Islet of Langerhans (tissue), 1 donor: ENCODE measurements around the gene DNMT3B.
"Not testable (repeated sequence)": the region's sequence is repeated elsewhere in the genome, so short reads cannot be mapped to it uniquely, and the experiment has no call there.

Source experiments
- FAIRE-seq: peaks from one replicate; lab custom pipeline; 2011; peaks lifted over from hg19 to GRCh38; lab: Jason Lieb, UNC

Gene DNMT3B

DNA sequence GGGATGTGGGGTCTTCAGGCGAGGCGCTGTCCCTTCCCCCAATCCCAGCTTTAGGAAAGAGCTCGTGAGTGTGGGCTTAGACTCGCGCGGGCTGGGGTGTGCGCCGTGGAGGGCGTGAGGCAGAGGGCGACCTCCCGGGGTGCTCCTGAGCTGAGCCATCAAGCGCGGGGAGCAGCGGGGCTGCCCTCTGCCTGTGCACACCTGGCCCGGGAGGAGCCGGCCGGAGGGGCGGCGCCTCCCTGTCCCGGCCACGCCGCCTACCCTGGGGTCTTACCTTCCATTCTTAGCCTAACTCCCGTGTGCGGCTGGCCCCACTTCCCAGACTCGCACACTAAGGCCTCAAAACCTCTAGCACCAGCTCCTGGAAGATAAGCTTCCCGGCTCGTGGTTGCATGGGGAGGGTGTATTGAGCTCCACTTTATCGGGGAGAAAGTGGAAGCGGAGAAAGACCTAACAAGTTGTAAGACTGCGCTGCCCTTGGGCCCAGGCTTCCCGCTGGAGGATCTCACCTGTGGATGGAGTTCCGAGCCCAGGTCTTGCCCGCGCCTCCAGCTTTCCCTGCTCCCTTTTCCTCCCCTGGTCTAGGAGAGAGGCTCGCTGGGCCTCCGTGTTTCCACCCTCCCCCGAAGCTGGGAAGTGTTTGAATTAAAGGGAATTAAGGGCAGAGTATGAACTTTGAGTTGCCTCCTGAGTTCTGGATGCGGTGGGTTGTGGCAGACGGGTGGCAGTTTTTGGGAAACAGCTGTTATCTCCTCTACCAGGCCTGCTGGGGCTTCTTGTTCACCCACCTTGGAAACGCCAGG, 1.2 kb downstream of the DNMT3B start:
- FAIRE-seq, result no peak

- no peak for FAIRE-seq
Measured at GRCh38 chr20:32764005-32764960, 2.1 kb downstream of the DNMT3B start.

- FAIRE-seq, result not testable (repeated sequence)
Measured at GRCh38 chr20:32765230-32765875, 3.2 kb downstream of the DNMT3B start.

DNA sequence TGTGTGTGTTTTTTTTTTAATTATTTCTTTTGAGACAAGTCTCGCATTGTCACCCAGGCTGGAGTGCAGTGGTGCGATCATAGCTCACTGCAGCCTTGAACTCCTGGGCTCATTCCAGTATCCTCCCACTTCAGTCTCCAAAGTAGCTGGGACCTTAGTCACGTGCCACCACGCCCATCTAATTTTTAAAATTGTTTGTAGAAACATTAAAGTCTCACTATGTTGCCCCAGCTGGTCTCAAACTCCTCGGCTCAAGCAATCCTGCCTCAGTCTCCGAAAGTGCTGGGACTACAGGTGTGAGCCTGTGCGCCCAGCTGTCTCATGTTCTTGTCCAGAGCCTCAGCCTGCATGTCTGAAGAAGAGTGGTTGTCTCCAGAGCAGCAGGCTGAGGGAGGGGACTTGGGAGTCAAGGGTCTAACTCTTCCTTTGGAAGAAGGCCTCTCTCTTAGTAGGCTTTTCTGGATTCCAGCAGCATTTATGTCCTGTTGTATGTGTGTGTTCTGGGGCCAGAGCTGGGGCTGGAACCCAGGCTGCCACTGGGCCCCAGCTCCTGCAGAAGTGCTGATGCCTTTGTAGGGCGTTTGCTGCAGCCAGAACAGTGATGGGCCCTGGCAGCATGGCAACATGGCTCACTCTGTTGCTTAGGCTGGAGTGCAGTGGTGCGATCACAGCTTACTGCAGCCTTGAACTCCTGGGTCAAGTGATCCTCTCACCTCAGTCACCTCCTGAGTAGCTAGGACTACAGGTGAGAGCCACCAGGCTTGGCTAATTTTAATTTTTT, 5.4 kb downstream of the DNMT3B start:
- no peak for FAIRE-seq

GRCh38 chr20:32772046-32772445, 9.9 kb downstream of the DNMT3B start:
- FAIRE-seq, result no peak

DNA sequence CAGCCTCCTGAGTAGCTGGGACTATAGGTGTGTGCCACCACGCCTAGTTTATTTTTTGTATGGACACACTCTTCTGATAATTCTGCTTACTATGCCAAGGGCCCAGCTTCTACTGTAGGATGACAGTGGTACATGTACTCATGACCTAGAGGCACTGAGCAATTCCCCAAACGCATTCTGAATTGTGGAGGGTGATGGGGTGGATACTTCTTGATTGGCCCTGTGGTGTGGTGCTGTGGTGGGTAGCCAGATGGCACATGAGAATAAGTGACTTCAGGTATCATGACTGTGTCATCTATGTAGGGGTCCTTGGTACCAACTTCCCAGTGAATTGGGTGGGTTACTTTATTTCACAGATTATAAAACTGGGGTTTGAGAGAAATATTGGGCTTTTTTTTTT, 11.0 kb downstream of the DNMT3B start:
- FAIRE-seq, result no peak

DNA sequence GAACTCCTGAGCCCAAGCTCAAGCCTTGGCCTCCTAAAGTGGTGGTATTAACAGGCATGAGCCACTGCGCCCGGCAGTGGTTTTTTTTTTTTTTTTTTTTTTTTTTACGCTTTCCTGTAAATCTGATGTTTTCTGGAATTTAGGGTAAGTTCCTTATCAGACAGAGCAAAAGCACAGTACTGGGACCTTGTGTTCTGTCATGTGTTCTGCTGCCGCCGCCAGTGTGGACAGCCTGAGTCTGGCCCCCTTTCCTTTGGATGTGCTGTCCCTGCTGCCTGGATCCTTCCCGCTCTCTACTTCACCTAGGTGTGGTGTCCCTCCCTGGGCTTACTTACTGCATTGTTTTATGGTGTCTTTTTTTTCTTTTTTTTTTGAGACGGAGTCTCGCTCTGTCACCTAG, 11.7 kb downstream of the DNMT3B start:
- no peak for FAIRE-seq

GRCh38 chr20:32775336-32775991, 13.3 kb downstream of the DNMT3B start:
- FAIRE-seq, result no peak

DNA sequence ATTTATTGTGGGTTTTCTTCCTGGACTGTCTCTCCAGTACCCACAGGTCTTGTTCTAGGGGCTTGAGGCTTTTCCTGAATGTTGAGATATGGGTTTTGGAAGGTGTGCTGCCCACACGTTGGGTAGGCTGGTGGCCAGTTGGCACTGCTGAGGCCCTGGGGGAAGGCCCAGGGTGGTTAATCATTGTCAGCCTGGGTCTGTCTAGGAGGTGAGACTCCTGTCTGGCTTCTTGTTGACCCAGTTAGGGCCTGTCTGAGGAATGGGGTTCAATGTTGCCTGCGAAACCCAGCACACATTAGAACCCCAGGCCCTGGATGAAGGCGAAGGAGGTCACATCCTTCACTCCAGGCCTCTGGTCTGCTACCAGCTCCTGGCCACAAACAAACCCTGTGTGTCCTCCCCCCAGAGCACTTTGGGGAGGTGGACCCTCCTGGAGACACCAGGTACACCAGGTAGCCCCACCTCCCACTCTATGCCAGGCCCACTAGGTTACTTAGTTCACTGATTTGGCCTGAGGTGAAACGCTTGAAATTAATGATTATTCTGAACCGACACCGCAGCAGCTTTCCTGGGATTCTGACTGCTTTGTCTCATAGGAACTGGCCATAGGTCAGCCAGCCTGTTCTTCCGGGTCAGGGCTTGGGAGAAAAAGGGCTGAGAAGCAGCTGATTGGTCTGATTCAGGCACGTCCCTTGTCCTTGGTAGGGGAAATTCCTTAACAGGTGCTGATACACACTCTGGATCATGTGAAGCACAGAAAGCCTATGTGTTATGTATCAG, 15.2 kb downstream of the DNMT3B start:
- FAIRE-seq, result no peak

GRCh38 chr20:32779500-32780211, 17.5 kb downstream of the DNMT3B start:
- FAIRE-seq, result no peak

GRCh38 chr20:32780278-32780677, 18.1 kb downstream of the DNMT3B start:
- no peak for FAIRE-seq

DNA sequence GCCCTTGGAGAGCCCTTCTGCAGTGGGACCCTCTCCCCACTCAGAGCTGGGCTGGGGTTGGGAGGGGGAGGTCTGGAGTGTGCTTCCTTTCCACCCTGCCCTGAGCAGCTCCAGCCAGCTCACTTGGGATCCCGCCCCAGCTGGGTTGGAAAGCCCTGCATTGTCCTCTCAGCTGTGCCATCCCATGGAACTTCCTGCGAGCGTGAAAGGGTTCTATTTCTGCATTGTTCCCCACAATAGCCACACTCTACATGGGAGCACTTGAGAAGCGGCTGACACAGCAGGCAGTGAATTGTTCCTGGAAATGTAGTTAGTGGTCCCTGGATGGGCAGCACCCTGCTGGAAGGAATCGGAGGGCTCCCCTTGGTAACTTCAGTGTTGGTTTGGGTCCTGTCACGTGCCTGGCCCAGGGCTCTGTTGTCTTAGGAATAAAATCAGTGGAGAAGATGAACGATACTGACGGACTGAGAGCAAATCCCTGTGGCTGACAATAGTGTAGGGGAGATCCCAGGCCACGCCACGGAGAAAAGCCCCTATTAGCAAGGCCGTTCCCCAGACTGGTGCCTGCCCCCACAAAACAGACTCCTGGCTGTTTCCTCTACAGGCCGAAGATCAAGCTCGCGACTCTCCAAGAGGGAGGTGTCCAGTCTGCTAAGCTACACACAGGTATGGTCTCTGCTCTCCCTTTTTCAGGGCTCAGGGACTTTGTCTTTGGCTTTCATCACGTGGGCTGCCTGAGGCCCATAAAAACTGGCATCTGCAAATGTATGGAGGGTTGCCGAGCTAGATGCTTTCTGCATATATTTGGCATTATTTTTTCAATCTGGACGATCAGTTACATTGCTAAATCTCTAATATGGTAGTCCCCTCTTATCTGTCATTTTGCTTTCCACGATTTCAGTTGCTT, 18.8 kb downstream of the DNMT3B start:
- FAIRE-seq, result no peak

- FAIRE-seq, result no peak
Measured at GRCh38 chr20:32784369-32785080, 22.3 kb downstream of the DNMT3B start.

DNA sequence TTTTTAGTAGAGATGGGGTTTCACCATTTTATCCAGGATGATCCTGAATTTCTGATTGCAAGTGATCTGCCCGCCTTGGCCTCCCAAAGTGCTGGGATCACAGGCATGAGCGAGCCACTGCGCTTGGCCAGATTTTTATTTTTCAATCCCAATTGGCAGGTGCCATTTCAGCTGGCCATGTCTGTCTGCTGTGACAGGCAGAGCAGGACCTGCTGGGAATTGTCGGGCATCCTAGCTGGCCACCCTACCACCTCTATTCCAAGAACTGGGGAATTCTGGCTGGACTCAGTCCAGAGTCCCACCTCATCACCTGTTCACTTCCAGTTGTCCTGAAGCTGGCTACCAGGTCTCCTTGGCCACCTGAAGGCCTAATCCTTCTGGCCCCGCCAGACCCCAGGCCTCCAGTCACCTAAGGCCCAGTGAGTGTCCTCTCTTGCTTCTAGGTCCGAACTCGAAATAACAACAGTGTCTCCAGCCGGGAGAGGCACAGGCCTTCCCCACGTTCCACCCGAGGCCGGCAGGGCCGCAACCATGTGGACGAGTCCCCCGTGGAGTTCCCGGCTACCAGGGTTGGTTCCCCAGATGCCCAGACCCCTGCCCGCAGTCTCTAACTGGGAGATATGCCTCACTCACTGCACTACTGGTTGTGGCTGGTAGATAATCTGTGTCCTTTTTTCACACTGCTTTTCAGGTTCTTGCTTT, 24.0 kb downstream of the DNMT3B start:
- no peak for FAIRE-seq

DNA sequence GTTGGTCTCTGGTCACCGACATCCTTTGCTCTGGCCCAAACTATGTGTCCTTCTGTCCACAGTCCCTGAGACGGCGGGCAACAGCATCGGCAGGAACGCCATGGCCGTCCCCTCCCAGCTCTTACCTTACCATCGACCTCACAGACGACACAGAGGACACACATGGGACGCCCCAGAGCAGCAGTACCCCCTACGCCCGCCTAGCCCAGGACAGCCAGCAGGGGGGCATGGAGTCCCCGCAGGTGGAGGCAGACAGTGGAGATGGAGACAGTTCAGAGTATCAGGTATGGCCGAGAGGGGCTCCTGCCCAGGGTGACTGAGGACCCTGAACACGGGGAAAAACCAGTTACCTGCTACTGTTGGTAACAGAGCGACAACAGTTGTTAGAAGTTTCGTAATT, 25.0 kb downstream of the DNMT3B start:
- FAIRE-seq, result no peak

DNA sequence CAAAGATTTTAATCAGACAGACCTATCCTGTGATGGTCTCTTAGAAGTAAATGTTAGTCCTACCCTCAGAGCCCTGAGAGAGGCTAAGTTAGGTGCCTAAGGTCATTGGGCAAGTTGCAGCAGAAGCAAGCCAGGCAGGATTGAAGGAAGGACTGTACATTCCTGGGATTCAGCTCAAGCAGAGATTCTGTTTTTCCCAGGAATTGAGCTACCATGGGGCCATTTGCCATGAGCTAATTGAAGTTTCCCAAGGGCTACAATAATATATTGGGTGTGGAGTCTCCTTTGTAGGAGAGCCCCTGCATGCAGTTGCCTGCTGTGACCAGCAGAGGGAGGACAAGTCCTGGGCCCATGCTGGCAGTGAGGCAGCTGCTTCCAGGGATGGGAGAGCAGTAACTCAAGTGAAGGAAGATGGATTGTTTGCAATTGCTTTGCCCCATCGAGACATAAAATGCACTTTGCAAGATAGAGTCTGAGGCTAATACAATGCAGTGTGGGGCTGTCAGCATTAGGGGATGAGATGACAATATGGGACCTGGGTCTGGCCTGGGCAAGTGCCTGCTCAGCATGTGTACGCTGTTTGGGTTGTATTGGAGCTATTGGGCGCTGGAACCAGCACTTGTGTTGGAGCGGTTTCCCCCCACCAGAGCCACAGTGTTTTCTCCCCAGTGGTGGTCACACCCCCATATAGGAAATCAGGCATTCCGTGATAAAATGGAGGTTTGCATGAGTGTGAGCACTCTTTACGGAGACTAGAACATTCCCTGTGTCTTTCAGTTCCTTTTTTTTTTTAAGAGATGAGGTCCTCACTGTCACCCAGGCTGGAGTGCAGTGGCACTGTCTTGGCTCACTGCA, 27.9 kb downstream of the DNMT3B start:
- FAIRE-seq, result no peak

DNA sequence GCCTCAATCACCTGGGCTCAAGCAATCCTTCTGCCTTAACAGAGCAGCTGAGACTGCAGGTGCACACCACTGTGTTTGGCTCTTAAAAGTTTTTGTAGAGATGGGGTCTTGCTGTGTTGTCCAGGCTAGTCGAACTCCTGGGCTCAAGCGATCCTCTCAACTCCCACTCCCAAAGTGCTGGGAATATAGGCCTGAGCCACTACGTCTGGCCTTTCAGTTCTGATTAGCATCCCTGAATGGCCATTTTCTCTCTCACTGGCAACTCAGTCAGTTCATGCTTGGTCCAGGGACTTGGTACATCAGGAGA, 28.5 kb downstream of the DNMT3B start:
- no peak for FAIRE-seq
